ENCODE results near the gene AGTR2. TPM values are rescaled to one million over a fixed set of nuclear protein-coding genes. Genes with fewer than 3 reads are reported as not detected.

The AGTR2 gene
- total RNA-seq, 1 experiment from 2014 or later, result not detected

GRCh38 chrX:116198235-116198634 is 27.7 kb downstream of the AGTR2 start:
- Histone ChIP-seq H3K27me3 (ENCODE audit: insufficient read depth, low read length) (no peaks in the 10 kb centered on the region), H3K79me2 (ENCODE audit: insufficient read depth, low read length) (no peaks in the 10 kb centered on the region), H4K20me1 (ENCODE audit: insufficient read depth) (no peaks in the 10 kb centered on the region), H3K36me3 (ENCODE audit: control insufficient read depth in 1 of 2, insufficient read depth in 2 of 2, low read length in 2 of 2) (no peaks in the 10 kb centered on the region), H3K27ac (ENCODE audit: low read depth, low read length) (no peak overlapping the region), H3K4me1 (ENCODE audit: control insufficient read depth in 1 of 2, insufficient read depth in 2 of 2, low read length in 2 of 2) (no peaks in the 10 kb centered on the region), H3K4me2 (ENCODE audit: low read length) (no peak overlapping the region), H3K4me3 (replicated peaks in 1 of 2; ENCODE audit: low read depth in 1 of 2, low read length in 2 of 2) (no peak overlapping the region), H3K9ac (ENCODE audit: low read length) (no peak overlapping the region), H2AFZ (ENCODE audit: low read depth, low read length, poor library complexity, severe bottlenecking) (no peak overlapping the region), H3K9me3 (ENCODE audit: control insufficient read depth in 1 of 2, insufficient read depth in 1 of 2, low read depth in 1 of 2, low read length in 2 of 2) (no peaks in the 10 kb centered on the region), H3K9me2 (ENCODE audit: insufficient read depth) (no peaks in the 10 kb centered on the region)
- CTCF ChIA-PET, result interaction anchor here (0.8 kb wide), 1 partner anchor 210 kb away, joined by 3 read pairs; no protein-coding TSS in a partner anchor
- BruUV-seq (replicated peaks), result no TSS peak
- intact Hi-C loops (cut with micrococcal nuclease), result no loop called here
- ATAC-seq (no peak), DNase-seq (ENCODE audit: low read depth, low spot score) (no peak)
- TF ChIP-seq MAX (IDR thresholded peaks at IDR 0.05) (no peak), RAD21 (IDR thresholded peaks at IDR 0.05; ENCODE audit: low read depth) (no peak), JUND (IDR thresholded peaks at IDR 0.05) (no peak), POLR2A (IDR thresholded peaks at IDR 0.05; ENCODE audit: borderline replicate concordance, extremely low read depth, insufficient read depth, insufficient read length) (no peak), SIN3A (IDR thresholded peaks at IDR 0.05; ENCODE audit: low read depth) (no peak), FOSL1 (IDR thresholded peaks at IDR 0.05; ENCODE audit: low read depth) (no peak), EZH2 (IDR thresholded peaks at IDR 0.05) (no peak), TCF7L2 (IDR thresholded peaks at IDR 0.05; ENCODE audit: borderline replicate concordance, extremely low read depth, insufficient read depth, insufficient read length) (no peak), EZH2phosphoT487 (IDR thresholded peaks at IDR 0.05; ENCODE audit: borderline replicate concordance) (no peak), EGR1 (IDR thresholded peaks at IDR 0.05; ENCODE audit: low read depth) (no peak), SP1 (IDR thresholded peaks at IDR 0.05; ENCODE audit: low read depth) (no peak), YY1 (IDR thresholded peaks at IDR 0.05; ENCODE audit: extremely low read depth, insufficient replicate concordance, low read depth, low read length) (no peak), ZFX (IDR thresholded peaks at IDR 0.05) (no peak), ZNF274 (IDR thresholded peaks at IDR 0.05; ENCODE audit: low read depth, low read length) (no peak), SRF (IDR thresholded peaks at IDR 0.05; ENCODE audit: low read depth) (no peak), ELF1 (IDR thresholded peaks at IDR 0.05; ENCODE audit: borderline replicate concordance, low read depth) (no peak), CEBPB (IDR thresholded peaks at IDR 0.05; ENCODE audit: low read depth) (no peak), POLR2AphosphoS5 (IDR thresholded peaks at IDR 0.05; ENCODE audit: low read depth, low read length) (no peak)
- TF ChIP-seq, protein P1, sequence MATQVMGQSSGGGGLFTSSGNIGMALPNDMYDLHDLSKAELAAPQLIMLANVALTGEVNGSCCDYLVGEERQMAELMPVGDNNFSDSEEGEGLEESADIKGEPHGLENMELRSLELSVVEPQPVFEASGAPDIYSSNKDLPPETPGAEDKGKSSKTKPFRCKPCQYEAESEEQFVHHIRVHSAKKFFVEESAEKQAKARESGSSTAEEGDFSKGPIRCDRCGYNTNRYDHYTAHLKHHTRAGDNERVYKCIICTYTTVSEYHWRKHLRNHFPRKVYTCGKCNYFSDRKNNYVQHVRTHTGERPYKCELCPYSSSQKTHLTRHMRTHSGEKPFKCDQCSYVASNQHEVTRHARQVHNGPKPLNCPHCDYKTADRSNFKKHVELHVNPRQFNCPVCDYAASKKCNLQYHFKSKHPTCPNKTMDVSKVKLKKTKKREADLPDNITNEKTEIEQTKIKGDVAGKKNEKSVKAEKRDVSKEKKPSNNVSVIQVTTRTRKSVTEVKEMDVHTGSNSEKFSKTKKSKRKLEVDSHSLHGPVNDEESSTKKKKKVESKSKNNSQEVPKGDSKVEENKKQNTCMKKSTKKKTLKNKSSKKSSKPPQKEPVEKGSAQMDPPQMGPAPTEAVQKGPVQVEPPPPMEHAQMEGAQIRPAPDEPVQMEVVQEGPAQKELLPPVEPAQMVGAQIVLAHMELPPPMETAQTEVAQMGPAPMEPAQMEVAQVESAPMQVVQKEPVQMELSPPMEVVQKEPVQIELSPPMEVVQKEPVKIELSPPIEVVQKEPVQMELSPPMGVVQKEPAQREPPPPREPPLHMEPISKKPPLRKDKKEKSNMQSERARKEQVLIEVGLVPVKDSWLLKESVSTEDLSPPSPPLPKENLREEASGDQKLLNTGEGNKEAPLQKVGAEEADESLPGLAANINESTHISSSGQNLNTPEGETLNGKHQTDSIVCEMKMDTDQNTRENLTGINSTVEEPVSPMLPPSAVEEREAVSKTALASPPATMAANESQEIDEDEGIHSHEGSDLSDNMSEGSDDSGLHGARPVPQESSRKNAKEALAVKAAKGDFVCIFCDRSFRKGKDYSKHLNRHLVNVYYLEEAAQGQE (IDR thresholded peaks at IDR 0.05; ENCODE audit: low read depth), result no peak
- TF ChIP-seq, protein P2, sequence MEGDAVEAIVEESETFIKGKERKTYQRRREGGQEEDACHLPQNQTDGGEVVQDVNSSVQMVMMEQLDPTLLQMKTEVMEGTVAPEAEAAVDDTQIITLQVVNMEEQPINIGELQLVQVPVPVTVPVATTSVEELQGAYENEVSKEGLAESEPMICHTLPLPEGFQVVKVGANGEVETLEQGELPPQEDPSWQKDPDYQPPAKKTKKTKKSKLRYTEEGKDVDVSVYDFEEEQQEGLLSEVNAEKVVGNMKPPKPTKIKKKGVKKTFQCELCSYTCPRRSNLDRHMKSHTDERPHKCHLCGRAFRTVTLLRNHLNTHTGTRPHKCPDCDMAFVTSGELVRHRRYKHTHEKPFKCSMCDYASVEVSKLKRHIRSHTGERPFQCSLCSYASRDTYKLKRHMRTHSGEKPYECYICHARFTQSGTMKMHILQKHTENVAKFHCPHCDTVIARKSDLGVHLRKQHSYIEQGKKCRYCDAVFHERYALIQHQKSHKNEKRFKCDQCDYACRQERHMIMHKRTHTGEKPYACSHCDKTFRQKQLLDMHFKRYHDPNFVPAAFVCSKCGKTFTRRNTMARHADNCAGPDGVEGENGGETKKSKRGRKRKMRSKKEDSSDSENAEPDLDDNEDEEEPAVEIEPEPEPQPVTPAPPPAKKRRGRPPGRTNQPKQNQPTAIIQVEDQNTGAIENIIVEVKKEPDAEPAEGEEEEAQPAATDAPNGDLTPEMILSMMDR (IDR thresholded peaks at IDR 0.05 in 2 of 3, conservative IDR thresholded peaks at IDR 0.05 in 1 of 3; ENCODE audit: borderline replicate concordance in 1 of 3, insufficient read depth in 1 of 3, low read depth in 2 of 3, low read length in 2 of 3), result no peak
- RAD21 ChIA-PET (ENCODE audit: low non-redundant PET in 1 of 2, low total read pairs in 2 of 2, uncharacterized antibody in 2 of 2, unreplicated experiment in 2 of 2), result no interaction called here
- POLR2A ChIA-PET, result no interaction called here

Data from HCT116 (cell line).